Embryonic facial prominence (tissue), 1 donor: ENCODE results near the gene XXYLT1.
"Not testable (repeated sequence)": the region's sequence is repeated elsewhere in the genome, so short reads cannot be mapped to it uniquely, and the experiment has no call there.

Experiments used
- DNase-seq: peaks from one replicate; pipeline ENCODE4 v3.0.0-alpha.2; 2016; ENCODE audit errors: extremely low spot score

The XXYLT1 gene

DNA sequence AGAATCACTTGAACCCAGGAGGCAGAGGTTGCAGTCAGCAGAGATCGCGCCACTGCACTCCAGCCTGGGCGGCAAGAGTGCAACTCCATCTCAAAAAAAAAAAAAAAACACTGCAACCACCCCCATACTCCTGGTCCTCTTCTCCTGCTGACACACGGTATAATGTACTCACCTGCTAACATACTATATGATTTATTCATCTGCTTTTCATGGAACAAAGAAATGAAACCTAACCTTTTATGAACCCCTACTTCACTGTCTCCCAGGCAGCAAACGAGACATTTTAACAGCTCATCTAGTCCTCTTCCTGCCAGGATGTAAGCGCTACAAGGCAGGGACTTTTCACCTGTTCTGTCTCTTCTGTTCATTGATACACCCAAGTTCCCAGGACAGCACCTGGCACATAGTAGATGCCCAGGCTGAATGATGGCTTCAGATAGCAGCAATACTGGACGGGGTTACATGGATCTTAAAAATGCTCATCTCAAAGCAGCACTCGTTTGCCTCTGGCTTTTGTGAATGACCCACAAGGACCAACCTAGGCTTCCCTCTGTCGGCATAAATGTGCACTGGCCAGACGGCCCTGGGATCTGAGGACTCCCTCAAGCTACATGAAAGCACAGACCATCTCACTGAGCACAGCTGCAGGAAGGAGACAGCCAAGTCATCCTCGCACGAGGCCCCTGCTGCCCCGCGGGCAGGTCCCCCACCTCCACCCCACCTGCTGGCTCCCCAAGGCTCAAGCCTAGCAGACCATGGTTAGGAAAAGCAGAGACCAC is 20.3 kb downstream of the XXYLT1 start:
- no peak for DNase-seq

DNA sequence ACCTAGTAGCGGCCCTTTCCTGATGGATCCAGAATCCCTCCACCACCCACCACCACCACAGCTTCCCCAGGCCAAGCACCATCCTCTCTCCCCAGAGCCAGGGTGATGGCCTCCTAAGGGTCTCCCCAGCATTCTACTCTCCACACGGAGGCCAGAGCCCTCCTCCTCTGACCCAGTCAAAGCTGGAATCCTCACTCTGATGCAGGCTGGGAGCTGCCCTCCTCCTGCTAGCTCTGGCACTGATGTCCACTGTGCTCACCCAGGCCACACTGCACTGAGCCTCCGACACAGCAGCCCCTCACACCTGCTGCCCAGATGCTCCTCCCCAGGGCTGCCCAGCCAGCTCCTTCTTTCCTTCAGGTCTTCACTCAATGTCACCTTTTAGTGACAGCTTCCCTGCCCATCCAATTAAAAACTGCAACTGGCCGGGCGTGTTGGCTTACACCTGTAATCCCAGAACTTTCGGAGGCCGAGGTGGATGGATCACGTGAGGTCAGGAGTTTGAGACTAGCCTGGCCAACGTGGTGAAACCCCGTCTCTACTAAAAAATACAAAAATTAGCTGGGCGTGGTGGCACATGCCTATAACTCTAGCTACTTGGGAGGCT is 21.0 kb downstream of the XXYLT1 start:
- no peak for DNase-seq

DNA sequence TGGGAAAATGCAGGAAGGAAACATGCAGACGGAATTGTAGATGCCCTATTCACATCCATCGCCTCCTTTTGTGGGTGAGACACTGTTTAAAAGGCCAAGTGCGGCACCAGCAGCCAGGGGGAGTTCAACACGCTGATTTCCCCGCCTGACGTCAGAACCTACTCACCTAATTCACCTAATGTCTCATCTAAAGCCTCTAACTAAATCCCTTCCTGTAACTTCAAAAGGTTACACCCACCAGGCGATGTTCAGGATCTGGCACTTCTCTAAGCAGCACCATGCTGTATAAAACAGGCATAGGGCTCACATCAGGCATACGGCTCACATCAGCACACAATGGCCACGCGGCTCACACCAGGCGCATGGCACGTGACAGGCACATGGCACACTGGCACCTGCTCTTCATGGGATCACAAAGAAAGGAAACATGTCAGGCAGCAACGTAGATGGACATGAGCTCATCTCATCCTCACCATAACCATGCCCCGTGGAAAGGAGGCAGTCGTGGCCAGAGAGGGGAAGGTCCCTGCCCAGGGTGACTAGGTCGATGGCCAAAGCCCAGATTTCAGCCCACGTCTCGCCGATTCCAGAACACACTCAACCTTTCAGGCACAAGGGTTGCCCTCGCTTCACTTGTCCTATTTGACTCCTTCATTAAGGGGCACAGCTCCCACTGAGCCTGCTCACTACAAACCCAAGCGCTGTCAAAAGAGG is 21.7 kb downstream of the XXYLT1 start:
- no peak for DNase-seq

DNA sequence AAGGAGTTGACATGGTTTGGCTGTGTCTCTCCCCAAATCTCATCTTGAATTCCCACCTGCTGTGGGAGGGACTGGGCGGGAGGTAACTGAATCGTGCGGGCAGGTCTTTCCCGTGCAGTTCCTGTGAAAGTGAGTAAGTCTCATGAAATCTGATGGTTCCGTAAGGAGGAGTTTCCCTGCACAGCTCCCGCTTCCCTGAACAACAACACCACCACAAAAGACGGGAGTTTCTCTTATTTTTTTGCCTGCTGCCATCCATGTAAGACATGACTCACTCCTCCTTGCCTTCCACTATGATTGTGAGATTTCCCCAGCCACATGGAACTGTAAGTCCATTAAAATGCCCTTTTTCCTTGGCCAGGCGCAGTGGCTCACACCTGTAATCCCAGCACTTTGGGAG is 22.7 kb downstream of the XXYLT1 start:
- no peak for DNase-seq

DNA sequence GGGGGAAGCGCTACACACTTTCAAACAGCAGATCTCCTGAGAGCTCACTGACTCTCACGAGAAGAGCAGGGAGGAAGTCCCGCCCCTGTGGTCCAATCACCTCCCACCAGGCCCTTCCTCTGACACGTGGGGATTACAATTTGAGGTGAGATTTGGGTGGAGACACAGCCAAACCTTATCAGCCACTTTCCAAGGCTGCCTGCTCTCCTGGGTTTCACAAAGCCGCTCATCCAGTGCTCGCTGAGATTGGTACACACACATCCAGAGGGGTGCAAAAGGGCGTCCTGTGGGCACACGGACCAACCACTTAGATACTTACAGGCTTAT is 23.1 kb downstream of the XXYLT1 start:
- no peak for DNase-seq

DNA sequence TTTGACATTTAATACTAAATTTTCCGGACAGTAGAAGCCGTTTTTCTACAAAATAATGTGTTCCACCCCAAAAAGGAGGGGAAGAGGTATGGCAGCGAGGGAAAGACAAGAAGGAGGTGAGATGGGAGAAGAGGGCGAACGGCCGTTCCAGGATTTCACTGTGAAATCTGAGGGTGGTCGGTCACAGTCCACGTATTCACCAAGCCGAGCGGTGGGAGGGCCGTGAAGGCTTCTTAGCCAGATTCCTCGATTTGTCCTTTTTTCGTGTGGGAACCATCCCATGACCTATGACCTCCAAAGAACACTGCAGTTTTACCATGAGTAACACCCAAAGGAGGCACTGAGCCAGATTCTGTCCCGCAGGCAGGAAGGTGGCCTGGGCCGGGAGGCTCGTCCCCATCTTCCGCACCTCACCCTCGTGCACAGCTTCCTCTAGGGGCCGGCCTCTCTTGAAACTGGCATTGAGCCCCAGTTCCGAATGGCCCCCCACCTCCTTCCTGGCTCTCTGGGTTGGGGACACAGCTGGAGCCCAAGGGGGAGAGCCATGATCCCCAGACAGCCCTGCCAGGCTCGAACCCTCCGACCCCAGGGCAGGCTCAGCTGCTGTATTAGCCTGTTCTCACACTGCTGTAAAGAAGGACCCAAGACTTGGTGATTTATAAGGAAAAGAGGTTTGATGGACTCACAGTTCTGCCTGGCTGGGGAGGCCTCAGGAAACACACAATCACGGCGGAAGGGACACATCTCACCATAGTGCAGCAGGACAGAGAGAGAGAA is 23.7 kb downstream of the XXYLT1 start:
- no peak for DNase-seq

DNA sequence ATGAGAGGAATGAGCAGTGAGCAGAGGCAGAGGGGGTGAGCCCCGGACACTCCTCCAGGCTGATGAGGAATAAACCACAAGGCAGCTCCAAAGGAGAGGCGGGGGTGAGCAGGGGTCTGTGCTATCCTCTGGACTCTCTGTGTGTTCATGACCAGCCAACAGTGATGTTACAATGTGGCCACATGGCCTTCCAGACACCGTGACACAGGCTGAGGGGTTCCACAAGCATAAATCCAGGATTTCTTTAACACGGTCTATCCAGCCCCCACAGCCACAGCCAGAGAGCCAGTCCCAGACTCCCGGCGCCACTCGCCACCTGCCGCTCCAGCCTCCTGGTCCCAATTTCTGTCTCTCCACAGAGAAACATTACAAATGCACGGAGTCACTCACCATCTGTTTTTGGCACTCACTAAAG is 24.4 kb downstream of the XXYLT1 start:
- no peak for DNase-seq

DNA sequence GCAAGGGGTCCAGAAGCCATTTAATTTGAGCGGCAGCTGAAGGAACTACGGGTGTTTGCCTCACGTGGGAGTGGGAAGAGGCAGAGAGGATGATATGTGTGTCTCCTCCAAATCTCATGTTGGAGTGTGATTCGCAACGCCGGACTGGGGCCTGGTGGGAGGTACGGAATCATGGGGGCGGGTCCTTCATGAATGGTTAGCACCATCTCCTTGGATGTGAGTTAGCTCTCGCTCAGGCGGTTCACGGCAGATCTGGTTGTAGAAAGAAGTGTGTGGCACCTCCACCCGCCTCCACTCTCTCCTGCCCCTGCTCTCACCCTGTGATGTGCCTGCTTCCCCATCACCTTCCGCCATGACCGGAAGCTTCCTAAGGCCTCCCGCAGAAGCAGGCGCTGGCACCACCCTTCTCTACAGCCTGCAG is 25.4 kb downstream of the XXYLT1 start:
- no peak for DNase-seq

DNA sequence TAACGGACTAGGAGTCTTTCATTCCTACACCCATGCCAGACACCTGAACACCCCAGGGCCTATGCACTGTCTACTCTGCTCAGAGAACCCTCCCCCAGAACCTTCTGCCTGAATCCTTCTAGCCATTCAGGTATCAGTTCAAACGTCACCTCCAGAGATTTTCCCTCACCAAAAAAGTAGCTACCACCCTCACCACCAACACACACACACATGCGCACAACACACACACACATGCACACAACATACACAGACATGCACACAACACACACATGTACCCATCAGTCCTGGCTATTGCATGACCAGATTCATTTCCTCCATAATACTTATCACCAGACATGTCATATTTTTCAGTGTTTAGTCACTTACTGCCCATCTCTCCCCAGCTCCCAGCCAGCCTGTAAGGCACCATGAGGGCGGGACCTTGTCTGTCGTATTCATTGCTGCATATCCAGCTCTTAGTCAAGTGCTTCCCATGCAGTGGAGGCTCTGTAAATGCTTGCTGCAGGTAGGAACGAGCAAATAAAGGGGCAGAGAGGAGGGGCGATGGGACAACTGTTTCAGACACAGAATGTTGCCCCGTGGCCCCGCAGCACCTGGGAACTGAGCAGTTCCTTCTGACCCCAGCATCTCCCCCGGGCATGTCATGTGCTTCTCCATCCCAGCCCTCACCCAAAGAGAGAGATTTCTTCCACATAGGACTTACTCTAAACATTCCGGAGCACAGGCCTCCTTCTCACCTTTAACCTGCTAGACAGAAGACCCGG is 29.2 kb downstream of the XXYLT1 start:
- DNase-seq, result no peak

DNA sequence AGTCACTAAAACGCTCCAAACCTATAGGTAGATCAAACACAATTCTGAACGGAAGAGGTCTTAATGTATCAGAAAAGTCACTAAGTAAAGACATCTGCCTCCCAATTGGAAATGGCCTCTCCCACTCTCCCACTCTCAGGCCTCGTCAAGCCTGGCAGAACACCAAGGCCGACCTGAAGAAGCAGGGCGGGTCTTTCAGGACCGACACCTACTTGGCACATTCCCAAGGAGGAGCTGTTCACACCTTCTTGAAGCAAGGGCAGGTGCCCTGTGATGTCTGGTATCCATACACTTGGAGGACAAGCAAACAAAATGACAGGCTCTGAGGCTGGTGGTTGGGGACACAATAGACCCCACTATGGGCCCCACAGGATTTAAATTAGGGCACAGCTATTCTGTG is 30.0 kb downstream of the XXYLT1 start:
- DNase-seq, result no peak

DNA sequence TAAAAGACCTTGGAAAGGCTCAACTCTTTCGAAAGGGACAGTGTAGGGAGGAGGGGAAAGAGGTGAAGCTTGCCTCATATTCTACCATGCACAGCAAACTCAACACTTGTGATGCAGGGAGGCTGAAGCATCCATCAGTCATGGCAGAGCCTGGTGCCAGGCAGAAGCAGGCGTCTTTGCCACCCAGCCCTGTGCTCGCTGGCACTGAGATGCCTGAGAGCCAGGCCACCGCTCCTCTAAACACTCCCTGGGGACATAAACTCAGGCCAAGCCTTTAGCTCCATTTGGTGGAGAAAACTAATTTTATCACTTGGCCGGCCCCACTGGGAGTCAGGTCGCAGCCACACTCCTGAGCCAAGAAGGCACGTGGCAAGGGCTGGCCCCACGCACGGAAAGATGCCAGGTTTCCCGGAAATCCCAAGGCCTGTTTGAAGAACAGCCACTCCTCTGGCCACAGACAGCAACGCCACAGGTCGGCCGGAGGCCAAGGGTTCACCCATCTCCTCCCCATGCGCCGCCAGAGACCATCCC is 30.7 kb downstream of the XXYLT1 start:
- DNase-seq, result no peak

DNA sequence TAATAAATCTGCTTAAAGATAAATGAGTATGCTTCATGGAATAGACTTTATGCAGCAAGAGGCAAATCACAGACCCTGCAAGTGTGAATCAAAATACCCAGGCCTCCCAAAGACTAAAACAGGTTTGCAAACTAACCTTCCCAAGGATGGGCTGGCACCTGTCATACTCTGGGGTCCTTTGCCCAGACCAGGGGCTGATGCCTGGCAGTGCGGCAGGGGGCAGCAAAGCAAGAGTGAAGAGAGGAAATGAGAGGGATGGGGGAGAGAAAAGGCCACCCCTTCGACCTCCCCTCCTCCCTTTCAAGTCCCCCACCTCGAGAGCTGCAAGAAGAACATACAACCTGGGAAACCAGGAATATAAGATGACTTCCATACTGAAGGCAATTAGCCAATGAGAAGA is 31.8 kb downstream of the XXYLT1 start:
- DNase-seq, result no peak

DNA sequence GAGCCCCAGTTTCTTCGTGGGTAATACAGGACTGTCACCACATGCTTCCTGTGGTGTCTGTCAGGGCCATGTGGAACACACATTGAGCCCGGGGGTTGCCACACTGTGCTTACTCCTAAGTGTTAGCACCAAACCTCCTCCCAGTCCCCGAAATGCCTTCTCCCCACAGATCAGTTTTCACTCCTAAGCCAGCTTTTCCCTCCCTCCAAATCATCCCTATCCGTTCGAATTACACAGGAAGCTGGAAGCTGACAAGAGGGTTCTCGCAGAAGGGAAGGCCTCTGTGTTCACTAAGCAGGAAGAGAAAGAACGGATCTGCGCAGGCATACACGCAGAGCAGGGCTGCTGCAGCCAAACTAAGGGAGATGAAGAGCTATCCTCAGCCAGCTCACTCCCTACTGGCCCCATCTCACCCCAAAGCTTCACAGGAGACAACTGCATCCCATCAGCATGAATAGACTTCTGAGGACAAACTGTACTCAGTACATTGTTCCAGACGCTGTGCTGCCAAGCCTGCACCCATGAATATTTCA is 32.3 kb downstream of the XXYLT1 start:
- no peak for DNase-seq

DNA sequence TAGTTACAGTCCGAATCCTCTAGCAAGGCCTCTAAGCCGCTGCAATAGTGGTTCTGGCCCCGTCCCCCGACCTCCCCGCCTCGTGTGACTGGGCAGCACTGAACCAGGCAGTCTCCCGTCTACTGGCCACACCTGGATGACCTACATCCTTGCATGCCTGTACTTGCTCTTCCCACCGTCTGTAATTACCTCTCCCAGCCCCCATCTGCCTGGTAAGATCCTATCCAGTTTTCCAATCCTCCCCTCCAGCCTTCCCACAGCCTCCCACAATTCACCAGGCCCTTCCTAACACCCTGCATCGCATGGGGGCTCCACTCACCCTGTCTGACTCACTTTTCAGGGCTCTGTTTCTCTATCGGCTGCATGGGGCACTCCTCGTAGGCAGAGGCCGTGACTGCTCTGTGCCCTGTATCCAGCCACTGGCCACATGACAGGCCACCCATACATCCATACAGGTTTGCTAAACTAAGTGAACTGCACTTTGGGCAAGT is 32.8 kb downstream of the XXYLT1 start:
- no peak for DNase-seq

DNA sequence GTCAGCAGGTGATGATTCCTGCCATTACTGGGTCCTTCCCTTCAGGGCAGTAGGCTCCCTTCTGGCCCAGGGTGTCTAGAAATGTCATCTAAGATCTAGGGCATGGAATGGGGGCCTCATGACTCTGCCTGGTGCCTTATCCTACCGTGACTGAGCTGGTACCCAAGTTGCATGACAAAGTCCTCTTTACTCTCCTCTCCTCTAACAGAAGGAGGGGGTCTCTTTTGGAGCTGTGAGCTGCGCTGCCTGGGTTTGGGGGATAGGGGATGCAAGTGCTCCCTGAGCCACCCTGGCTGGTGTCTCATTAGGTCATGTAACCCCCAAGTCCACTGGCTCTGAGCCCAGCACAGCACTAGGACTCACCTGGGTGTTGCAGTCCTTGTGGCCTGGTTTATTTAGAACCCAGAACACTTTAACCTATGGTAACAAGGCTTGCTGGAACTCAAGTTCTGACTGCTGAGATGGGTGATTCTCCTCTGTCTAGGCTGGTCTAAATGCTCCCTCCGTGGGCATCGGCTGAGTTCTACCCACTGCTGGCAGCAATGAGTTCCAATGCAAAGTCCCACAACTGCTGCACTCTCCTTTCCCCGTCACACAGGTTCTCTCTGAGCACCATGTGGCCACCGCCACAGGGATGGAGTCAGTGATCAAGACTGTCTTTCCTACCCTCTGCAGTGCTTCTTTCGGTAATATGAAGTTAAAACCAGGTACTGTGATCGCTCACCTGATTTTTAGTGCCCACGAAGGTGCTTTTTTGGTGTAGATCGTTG is 34.0 kb downstream of the XXYLT1 start:
- no peak for DNase-seq

DNA sequence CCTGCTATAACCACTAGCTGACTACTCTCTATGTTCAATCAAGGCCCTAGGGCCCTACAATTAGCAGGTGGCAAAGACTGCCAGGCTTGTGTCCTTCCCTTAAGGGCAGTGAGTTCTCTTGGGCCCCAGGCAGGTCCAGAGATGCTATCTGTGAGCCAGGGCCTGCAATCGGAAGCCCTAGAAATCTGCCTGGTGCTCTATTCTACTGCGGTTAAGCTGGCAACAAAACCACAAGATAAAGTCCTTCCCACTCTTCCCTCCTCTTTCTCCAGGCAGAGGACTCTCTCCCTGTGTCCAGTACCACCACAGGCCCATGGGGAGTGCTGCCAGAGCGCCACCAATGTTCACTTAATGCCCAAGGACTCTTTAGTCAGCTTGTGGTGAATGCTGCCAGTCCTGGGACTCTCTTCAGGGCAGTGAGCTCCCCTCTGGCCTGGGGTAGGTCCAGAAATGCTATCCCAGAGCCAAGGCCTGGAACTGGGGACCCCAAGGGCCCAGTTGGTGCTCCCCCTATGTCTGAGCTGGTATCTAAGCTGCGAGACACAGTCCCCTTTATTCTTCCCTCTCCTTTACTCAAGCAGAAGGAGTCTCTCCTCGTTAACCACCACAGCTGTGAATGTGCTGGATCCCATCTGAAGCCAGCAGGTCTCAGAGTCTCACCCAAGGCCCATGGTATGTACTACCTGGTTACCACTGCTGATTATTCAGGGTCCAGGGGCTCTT is 34.7 kb downstream of the XXYLT1 start:
- DNase-seq, result no peak

DNA sequence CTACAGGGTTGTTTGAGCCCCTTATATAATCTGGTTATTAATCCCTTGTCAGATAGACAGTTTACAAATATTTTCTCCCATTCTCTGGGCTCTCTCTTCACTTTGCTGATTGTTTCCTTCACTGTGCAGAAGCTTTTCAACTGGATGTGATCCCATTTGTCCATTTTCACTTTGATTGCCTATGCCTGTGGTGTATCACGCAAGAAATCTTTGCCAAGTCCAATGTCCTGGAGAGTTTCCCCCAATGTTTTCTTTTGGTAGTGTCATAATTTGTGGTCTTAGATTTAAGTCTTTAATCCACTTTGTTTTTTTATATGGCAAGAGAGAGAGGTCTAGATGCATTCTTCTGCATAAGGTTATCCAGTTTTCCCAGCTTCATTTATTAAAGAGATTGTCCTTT is 40.7 kb downstream of the XXYLT1 start:
- DNase-seq, result no peak

DNA sequence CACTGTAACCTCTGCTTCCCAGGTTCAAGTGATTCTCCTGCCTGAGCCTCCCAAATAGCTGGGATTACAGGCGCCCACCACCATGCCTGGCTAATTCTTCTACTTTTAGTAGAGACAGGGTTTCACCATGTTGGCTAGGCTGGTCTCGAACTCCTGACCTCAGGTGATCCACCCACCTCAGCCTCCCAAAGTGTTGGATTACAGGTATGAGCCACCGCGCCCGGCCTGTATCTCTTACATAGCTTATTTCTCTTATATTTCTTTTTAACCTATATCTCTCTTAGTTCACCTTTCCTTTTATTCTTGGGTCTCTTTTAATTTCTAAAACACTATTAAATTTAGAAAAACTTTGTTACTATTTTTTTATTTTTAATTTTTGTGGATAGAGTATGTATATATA is 42.1 kb downstream of the XXYLT1 start:
- DNase-seq, result not testable (repeated sequence)

DNA sequence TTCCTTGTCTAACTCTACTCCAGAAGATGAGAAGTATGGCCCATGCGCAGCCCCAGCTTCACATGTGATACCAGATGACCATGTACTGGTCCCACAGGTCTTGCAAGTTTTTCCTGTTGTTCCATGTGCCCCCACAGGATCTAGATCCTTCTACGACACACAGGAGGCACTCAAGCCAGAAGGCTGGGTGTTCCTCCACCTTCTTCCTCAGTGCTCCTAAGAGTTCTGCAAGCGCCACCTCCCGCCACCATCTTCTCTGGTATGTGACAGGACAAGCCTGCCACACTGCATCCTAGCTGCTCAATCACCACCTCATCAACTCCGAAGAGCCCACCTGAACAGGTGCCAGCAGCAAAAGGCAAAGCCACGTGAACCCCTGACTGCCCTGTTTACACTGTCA is 43.1 kb downstream of the XXYLT1 start:
- no peak for DNase-seq
